ENCODE data around the gene AMD1.
"Not testable (repeated sequence)": the region's sequence is repeated elsewhere in the genome, so short reads cannot be mapped to it uniquely, and the experiment has no call there.

The AMD1 gene

DNA sequence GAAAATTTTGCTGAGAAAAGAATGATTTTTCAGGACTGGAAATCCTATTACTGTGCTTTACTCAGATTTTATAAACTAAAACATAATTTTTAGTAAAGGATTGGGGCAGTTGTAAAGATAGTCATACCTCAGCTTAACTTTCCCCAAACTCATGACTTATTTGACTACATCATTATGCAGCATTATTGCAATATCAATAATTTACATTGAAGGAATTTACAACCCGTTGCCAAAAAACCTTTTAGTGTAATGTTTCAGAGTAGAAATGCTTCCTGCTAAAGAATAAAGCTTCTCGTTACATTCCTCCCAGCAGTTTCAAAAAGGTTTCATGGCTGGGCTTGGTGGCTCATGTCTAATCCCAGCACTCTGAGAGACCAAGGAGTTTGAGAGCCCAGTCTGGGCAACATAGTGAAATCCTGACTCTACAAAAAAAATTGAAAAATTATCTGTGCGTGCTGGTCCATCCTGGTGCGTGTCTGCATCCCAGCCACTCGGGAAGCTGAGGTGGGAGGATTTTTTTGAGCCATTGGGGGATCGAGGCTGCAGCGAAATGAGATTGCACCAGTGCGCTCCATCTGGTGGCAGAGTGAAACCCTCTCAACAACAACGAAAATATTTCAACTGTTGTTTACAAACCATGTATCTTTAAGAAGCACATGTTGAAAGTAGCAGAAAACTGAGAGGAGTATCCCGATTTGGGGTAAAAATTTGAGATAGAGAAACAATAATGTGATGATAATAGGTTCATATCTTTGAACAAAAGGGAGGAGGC lies 4.4 kb downstream of the AMD1 start:
- no peak for DNase-seq

GRCh38 chr6:110880651-110881050 lies 6.1 kb downstream of the AMD1 start:
- DNase-seq, result no peak

GRCh38 chr6:110881546-110882273 lies 7.1 kb downstream of the AMD1 start:
- DNase-seq, result no peak

DNA sequence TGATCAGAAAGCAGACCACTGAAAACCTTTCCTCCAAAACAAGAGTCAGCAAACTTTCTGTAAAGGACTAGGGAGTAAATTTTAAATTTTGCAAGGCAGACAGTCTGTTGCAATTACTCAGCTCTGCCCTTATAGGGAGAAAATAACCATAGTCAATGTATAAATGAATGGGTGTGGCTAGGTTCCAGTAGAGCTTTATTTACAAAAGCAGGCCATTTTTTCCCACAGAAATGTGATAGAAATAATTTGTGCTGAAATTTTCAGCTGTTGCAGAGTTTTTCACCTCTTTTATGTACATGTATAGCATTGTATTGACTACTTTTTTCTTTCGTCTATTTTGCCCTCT lies 7.7 kb downstream of the AMD1 start:
- DNase-seq, result no peak

DNA sequence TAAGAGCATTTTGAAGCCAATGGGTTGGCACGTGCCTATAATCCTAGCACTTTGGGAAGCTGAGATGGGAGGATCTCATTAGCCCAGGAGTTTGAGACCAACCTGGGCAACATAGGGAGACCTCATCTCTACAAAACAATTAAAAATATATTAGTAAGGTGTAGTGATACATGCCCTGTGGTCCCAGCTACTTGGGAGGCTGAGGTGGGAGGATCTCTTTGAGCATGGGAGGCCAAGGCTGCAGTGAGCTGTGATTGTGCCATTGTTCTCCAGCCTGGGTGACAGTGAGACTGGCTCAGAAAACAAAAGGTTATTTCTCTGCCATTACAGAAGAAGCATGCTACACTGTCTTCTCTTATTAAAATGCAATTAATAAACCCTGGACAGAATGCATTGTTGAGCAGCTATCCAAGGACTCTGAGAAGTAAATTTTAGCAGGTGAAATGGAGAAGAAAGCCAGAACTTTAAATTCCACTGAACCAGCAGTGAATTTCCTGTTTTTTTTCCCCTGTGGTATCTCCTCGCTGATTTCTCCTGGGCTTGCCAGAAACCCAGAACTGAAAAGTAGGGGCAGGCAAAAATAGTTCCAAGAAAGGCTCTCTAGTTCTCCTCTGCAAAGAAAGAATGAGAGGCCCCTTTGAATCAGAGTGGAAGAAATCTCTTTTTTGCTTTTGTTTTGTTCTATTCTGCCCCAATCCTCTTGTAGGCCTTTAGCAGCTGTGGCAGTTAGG lies 8.4 kb downstream of the AMD1 start:
- DNase-seq, result no peak

- DNase-seq, result no peak
Observed at GRCh38 chr6:110884321-110884720, 9.7 kb downstream of the AMD1 start.

- DNase-seq, result no peak
Observed at GRCh38 chr6:110885526-110885925, 10.9 kb downstream of the AMD1 start.

DNA sequence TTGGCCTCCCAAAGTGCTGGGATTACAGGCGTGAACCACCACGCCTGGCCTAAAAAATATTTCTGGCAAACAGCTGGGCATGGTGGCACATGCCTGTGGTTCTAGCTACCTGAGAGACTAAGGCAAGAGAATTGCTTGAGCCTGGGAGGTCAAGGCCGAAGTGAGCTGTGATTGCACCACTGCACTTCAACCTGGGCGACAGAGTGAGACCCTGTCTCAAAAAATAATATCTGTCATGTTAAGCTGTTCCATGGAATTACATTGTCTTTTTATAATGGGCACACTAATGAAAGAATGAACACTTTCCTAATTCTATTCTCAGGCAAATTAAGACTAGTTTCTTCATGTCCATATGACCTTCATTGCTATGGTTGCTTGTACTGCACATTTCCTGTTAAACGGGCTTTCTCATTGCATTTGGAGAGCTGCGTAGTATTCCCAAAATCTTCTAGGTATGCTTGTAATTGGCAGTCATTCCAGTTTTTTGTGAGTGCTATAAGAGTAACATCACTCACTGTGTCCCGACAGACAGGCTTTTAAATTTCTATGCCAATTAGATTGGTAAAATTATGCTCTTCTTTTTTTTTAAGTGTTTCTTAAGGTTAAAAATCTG lies 12.1 kb downstream of the AMD1 start:
- no peak for DNase-seq

- no peak for DNase-seq
Observed at GRCh38 chr6:110890288-110890687, 15.7 kb downstream of the AMD1 start.

GRCh38 chr6:110895907-110896608 lies 21.5 kb downstream of the AMD1 start:
- DNase-seq, result no peak

GRCh38 chr6:110897433-110897832 lies 22.8 kb downstream of the AMD1 start:
- DNase-seq, result no peak

DNA sequence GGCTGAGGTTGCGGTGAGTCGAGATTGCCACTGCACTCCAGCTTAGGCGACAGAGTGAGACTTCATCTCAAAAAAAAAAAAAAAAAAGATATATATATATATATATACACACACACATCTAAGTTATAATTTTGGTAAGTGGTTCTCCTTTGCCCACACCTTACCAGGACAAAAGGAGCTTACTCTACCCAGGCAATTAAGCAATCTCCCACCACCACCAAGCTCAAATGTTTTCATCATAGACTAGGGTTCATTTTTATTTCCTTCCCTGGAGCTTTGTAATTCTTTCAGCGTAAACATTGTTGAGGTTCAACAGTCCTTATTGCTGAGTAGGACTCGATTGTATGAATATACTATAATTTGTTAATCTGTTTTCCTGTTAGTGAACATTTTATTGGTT lies 23.5 kb downstream of the AMD1 start:
- no peak for DNase-seq

DNA sequence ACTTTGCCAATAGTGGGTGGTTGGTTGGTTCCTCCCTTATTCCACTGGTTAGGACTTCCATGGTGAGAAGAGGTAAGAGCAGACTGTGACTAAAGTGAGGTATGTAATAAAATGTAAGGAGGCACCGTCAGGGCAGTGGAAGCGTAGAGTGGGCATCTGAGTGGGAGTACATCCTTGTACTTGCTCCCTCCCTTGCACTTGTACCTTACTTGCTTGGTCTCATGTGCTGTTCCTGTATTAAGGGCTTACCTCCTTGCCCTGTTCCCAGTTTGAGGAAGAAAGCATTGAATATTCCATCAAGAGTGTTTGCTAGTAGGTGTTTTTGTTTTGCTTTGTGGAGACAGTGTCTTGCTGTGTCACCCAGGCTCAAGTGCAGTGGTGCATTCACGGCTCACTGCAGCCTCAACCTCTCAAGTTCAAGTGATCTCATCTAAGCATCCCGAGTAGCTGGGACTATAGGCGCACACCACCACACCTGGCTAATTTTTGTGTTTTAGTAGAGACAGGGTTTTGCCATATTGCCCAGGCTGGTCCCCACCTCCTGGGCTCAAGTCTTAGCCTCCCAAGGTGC lies 25.5 kb downstream of the AMD1 start:
- DNase-seq, result no peak

DNA sequence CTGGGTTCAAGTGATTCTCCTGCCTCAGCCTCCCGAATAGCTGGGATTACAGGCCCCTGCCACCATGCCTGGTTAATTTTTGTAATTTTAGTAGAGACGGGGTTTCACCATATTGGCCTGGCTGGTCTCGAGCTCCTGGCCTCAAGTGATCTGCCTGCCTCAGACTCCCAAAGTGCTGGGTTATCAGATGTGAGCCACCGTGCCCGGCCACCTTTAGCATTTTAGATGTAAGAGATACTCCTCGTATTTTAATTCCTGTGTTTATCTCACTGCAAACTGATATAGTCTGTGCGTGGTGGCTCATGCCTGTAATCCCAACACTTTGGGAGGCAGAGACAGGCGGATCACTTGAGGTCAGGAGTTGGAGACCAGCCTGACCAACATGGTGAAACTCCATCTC lies 27.0 kb downstream of the AMD1 start:
- DNase-seq, result not testable (repeated sequence)

GRCh38 chr6:110902091-110902490 lies 27.5 kb downstream of the AMD1 start:
- DNase-seq, result no peak

- not testable (repeated sequence) for DNase-seq
Observed at GRCh38 chr6:110906273-110906672, 31.7 kb downstream of the AMD1 start.

GRCh38 chr6:110930781-110931180 lies 56.2 kb downstream of the AMD1 start:
- no peak for DNase-seq

DNA sequence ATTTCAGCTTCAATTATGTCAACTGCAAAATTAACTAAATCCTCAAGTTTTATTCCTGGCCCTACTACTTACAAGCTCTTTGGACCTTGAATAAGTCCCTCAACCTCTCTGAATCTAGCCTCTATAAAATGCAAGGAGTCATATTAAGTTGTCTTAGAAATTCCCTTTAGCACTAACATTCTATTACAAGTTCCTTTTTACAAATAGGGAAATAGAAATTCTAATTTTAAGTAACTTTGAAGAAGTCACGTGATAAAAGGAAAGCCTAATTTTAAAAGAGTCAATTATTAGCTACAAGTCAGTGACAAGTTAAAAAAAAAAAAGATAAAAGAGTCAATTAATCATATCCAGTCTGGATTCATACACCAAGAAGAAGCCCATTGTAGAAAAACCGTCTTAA lies 59.3 kb downstream of the AMD1 start:
- no peak for DNase-seq

GRCh38 chr6:110934381-110934898 lies 59.9 kb downstream of the AMD1 start:
- DNase-seq, result no peak

DNA sequence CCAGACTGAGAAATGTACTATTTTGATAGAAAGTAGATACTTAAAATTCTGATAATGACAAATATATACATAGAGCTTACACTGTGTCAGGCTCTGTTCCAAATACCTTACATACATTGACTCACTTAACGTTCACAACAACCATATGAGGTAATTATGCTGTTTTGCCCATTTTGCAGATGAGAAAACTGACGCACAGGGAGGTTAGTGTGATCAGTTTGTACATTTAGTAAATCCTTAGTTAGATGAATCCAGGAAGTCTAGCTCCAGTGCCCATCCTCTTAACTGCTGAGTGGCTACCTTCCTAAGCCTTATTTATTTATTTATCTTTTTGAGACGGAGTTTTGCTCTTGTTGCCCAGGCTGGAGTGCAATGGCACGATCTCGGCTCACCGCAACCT lies 60.6 kb downstream of the AMD1 start:
- no peak for DNase-seq

DNA sequence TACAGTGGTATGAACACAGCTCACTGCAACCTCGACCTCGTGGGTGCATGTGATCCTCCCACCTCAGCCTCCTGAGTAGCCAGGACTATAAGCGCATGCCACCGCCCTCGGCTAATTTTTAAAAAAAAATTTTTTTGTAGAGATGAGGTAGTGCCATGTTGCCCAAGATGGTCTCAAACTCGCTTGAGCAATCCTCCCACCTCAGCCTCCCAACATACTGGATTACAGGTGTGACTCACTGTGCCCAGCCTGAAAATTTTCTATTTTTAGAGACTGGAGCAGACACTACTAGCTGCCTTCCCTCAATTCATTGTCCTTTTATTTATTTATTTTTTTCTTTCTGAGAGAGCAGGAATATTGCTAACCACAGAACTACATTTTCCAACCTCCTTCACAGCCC lies 63.6 kb downstream of the AMD1 start:
- DNase-seq, result no peak
